Peyer's patch (tissue), 4 donors: ENCODE data around the gene CLSTN1. TPM values are rescaled to one million over a fixed set of nuclear protein-coding genes. Genes with fewer than 3 reads are reported as not detected.

Experiments used
- DNase-seq, 3 donors: peaks; one replicate each; pipeline ENCODE4 v3.0.0-alpha.2; 2017 to 2019
- H3K27ac ChIP-seq, 4 donors: fragments of 200-600 bp; sonication (generic); one replicate each; pipeline ENCODE4 v1.5.1; 2016 to 2019
- H3K27me3 ChIP-seq, 2 donors: fragments of 200-600 bp; sonication (generic); one replicate each; pipeline ENCODE4 v1.5.1; 2019
- H3K36me3 ChIP-seq, 3 donors: fragments of 200-600 bp; sonication (generic); one replicate each; pipeline ENCODE4 v1.5.1; 2016 to 2019
- H3K4me1 ChIP-seq, 4 donors: fragments of 200-600 bp; sonication (generic); one replicate each; pipeline ENCODE4 v1.5.1; 2016 to 2019
- H3K4me3 ChIP-seq, 4 donors: fragments of 200-600 bp; sonication (generic); 1 replicate in 3 of 4; 2 replicates in 1 of 4; pipeline ENCODE4 v1.5.1; 2016 to 2019; ENCODE audit warnings: mild to moderate bottlenecking in 1 of 4
- H3K9me3 ChIP-seq, 4 donors: fragments of 200-600 bp; sonication (generic); one replicate each; pipeline ENCODE4 v1.5.1; 2016 to 2019; ENCODE audit warnings: mild to moderate bottlenecking in 1 of 4
- POLR2A ChIP-seq, 2 donors: fragments of 450-650 bp; IDR thresholded peaks; one replicate each; pipeline ENCODE4 v1.5.1; 2017; ENCODE audit warnings: antibody characterized with exemption in 2 of 2, mild to moderate bottlenecking in 2 of 2, moderate library complexity in 2 of 2
- total RNA-seq, 4 donors: library from RNA; depleted of rRNA; stranded (reverse); fragments of >200 nt; gene quantifications; one replicate each; pipeline ENCODE4 v1.1.0, GENCODE V29; 2016
- TF ChIP-seq, protein P1 (sequence below), 6 experiments: fragments of 450-650 bp in 4 of 6; fragments of 200-600 bp in 2 of 6; sonication (generic) in 1 of 6; IDR thresholded peaks; one replicate each; pipeline ENCODE4 v1.5.1; 2017 to 2019; ENCODE audit warnings: antibody characterized with exemption in 6 of 6, mild to moderate bottlenecking in 3 of 6, moderate library complexity in 1 of 6

The CLSTN1 gene
- total RNA-seq, 4 donors from 2014 or later, result 47.9 to 107 (median 103) TPM

DNA sequence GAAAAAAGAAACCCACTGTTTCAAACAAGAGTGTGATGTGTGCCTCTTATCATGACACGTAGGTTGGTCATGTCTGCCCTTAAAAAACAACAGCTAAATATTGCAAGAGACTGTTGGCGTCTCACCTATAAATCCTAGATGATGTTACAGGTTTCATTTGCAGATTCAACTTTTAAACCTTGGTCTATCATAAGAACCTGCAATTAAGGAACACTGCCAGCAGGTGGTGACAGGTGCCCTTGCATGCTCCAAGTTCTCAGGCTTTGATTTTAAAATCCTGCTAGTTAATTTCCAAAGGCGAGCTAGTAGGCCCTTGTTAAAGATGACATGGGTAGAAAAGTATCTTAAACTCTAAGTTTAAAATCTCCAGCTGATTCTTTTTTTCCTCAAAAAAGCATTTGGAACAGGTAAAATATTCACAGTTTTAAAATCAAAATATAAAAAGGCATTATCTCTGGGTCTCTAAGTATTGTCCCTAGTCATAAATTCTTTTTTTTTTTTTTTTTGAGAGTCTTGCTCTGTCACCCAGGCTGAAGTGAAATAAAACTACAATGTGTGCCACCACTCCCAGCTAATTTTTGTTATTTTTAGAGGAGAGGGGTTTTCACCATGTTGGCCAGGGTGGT lies 39.1 kb downstream of the CLSTN1 start:
- DNase-seq, result peak in 2 of 3 donors; percentile 70 to 86
- Histone ChIP-seq H3K27ac (no peak overlapping the region), H3K4me3 (no peak overlapping the region), H3K4me1 (peaks cover 0 to 12% (median 0%) of the 10 kb centered on the region in 4 donors), H3K27me3 (no peaks in the 10 kb centered on the region), H3K9me3 (no peaks in the 10 kb centered on the region), H3K36me3 (no peaks in the 10 kb centered on the region)
- TF ChIP-seq POLR2A (IDR thresholded peaks at IDR 0.05), result no peak
- TF ChIP-seq, protein P1, sequence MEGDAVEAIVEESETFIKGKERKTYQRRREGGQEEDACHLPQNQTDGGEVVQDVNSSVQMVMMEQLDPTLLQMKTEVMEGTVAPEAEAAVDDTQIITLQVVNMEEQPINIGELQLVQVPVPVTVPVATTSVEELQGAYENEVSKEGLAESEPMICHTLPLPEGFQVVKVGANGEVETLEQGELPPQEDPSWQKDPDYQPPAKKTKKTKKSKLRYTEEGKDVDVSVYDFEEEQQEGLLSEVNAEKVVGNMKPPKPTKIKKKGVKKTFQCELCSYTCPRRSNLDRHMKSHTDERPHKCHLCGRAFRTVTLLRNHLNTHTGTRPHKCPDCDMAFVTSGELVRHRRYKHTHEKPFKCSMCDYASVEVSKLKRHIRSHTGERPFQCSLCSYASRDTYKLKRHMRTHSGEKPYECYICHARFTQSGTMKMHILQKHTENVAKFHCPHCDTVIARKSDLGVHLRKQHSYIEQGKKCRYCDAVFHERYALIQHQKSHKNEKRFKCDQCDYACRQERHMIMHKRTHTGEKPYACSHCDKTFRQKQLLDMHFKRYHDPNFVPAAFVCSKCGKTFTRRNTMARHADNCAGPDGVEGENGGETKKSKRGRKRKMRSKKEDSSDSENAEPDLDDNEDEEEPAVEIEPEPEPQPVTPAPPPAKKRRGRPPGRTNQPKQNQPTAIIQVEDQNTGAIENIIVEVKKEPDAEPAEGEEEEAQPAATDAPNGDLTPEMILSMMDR (IDR thresholded peaks at IDR 0.05), result peak; percentile 69 to 96 (median 90)

DNA sequence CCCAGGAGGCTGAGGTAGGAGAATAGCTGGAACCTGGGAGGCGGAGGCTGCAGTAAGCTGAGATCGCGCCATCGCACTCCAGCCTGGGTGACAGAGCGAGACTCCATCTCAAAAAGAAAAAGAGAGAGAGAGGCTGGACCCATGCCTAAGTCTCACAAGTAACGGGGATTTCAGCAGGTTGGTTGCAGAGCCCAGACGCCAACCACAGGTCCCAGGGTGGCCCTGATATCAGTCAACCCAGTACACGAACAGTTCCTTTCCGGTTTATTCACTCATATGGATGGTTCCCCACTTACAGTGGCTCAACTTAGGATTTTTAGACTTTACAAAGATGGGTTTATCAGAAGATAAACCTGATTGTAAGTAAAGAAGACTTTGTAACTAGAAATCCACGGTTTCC lies 40.9 kb downstream of the CLSTN1 start:
- H3K4me1 ChIP-seq, result peaks cover 0 to 12% (median 0%) of the 10 kb centered on the region in 4 donors

GRCh38 chr1:9782116-9782751 lies 41.5 kb downstream of the CLSTN1 start:
- TF ChIP-seq, protein P1 (IDR thresholded peaks at IDR 0.05), result no peak
- no peak for TF ChIP-seq POLR2A (IDR thresholded peaks at IDR 0.05)
- no peak overlapping the region for H3K27ac ChIP-seq
- H3K4me3 ChIP-seq, result no peak overlapping the region
- peaks cover 0 to 12% (median 0%) of the 10 kb centered on the region in 4 donors for H3K4me1 ChIP-seq
- DNase-seq, result no peak
- H3K36me3 ChIP-seq, result no peaks in the 10 kb centered on the region
- no peaks in the 10 kb centered on the region for H3K27me3 ChIP-seq
- H3K9me3 ChIP-seq, result no peaks in the 10 kb centered on the region

More for the DNA sequence above, 40.9 kb downstream of the CLSTN1 start:
- no peaks in the 10 kb centered on the region for H3K36me3 ChIP-seq
- H3K4me3 ChIP-seq, result no peak overlapping the region
- H3K9me3 ChIP-seq, result no peaks in the 10 kb centered on the region
- no peak for DNase-seq
- TF ChIP-seq, protein P1 (IDR thresholded peaks at IDR 0.05), result no peak
- TF ChIP-seq POLR2A (IDR thresholded peaks at IDR 0.05), result no peak
- H3K27ac ChIP-seq, result no peak overlapping the region
- H3K27me3 ChIP-seq, result no peaks in the 10 kb centered on the region

GRCh38 chr1:9780554-9781110 lies 43.1 kb downstream of the CLSTN1 start:
- Histone ChIP-seq H3K9me3 (no peaks in the 10 kb centered on the region), H3K36me3 (no peaks in the 10 kb centered on the region), H3K4me3 (no peak overlapping the region), H3K27me3 (no peaks in the 10 kb centered on the region), H3K27ac (no peak overlapping the region), H3K4me1 (peaks cover 0 to 12% (median 0%) of the 10 kb centered on the region in 4 donors)
- DNase-seq, result no peak
- TF ChIP-seq, protein P1 (IDR thresholded peaks at IDR 0.05), result no peak
- TF ChIP-seq POLR2A (IDR thresholded peaks at IDR 0.05), result no peak

- Histone ChIP-seq H3K9me3 (no peaks in the 10 kb centered on the region), H3K36me3 (no peaks in the 10 kb centered on the region), H3K4me1 (peaks cover 0 to 12% (median 0%) of the 10 kb centered on the region in 4 donors), H3K27me3 (no peaks in the 10 kb centered on the region), H3K4me3 (no peak overlapping the region), H3K27ac (no peak overlapping the region)
- TF ChIP-seq, protein P1 (IDR thresholded peaks at IDR 0.05), result no peak
- TF ChIP-seq POLR2A (IDR thresholded peaks at IDR 0.05), result no peak
- no peak for DNase-seq
These were observed 44.9 kb downstream of the CLSTN1 start for GRCh38 chr1:9778905-9779304.
